NCI-H69 (cell line): ENCODE data around the gene THOC2.
"Not testable (repeated sequence)": the region's sequence is repeated elsewhere in the genome, so short reads cannot be mapped to it uniquely, and the experiment has no call there.

ENCODE experiments used
- DNase-seq: peaks from one replicate; lab custom pipeline; 2025; lab: John Stamatoyannopoulos, UW

THOC2 gene

DNA sequence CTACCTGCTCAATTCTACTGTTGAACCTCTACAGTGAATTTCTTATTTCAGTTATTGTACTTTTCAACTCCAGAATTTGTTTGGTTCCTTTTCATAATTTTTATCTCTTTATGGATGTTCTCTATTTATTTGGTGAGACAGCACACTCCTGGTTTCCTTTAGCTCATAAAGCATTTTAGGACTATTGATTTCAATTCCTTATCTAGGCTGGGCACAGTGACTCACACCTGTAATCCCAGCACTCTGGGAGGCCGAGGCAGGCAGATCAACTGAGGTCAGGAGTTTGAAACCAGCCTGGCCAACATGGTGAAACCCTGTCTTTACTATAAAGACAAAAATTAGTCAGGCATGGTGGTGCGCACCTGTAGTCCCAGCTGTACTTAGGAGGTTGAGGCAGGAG lies 57.7 kb downstream of the THOC2 start:
- DNase-seq: no peak

DNA sequence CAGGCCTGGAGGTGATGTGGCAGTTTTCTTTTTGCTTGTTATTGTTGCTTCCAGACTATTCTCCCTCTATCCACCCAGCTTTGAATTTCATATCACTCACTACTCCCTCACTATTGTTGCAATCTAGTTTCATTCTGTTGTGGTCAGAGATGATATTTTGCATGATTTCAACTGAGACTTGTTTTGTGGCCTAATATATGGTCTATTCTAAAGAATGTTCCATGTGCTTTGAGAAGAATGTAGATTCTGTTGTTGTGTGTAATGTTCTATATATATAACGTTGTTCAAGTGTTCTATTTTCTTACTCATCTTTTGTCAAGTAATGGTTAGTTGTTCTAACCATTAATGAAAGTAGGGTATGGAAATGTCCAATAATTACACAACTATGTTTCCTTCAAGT lies 59.0 kb downstream of the THOC2 start:
- DNase-seq: no peak

DNA sequence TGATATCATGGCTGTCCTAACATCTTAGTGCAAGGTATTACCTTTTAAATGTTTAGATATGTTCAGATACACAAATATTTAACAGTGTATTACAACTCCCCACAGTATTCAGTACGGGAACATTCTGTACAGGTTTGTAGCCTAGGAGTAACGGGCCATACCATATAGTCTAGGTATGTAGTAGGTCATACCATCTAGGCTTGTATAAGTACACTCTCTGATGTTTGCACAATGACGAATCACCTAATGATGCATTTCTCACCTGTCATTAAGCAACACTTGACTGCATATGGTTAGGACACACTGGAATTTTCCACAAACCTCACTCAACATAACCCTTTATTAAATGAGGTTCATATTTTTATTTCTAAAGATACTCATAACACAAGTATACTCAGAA lies 67.7 kb downstream of the THOC2 start:
- DNase-seq: peak; percentile 54

DNA sequence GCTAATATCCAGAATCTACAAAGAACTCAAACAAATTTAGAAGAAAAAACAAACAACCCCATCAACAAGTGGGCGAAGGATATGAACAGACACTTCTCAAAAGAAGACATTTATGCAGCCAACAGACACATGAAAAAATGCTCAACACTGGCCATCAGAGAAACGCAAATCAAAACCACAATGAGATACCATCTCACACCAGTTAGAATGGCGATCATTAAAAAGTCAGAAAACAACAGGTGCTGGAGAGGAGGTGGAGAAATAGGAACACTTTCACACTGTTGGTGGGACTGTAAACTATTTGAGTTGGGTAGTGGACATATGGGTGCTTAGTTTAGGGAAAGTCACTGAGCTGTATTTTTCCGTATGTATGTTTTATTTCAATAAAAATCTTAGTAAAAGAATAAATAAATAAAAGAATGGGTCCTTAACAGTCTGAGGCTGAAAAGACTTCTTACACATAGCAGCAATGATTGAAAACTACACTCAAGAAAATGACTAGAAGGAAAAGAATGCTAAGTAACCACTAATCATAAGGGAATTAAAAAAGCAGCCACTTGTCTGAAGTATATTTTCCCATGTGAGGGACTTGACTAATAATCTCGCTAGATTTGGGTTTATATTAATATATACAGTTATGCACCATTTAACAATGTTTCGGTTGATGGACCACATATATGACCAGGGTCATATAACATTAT lies 68.2 kb downstream of the THOC2 start:
- not testable (repeated sequence) for DNase-seq

DNA sequence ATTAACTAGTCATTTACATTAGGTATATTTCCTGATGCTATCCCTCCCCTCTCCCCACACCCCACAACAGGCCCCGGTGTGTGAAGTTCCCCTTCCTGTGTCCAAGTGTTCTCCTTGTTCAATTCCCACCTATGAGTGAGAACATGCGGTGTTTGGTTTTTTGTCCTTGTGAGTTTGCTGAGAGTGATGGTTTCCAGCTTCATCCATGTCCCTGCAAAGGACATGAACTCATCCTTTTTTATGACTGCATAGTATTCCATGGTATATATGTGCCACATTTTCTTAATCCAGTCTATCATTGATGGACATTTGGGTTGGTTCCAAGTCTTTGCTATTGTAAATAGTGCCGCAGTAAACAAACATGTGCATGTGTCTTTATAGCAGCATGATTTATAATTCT lies 69.1 kb downstream of the THOC2 start:
- not testable (repeated sequence) for DNase-seq

DNA sequence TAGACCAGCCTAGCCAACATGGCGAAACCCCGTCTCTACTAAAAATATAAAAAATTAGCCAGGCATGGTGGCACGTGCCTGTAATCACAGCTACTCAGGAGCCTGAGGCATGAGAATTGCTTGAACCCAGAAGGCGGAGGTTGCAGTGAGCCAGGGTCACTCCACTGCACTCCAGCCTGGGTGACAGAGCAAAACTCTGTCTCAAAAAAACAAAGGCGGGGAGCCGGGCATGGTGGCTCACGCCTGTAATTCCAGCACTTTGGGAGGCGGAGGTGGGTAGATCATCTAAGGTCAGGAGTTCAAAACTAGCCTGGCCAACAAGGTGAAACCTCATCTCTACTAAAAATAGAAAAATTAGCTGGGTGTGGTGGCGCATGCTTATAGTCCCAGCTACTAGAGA lies 76.3 kb downstream of the THOC2 start:
- not testable (repeated sequence) for DNase-seq

DNA sequence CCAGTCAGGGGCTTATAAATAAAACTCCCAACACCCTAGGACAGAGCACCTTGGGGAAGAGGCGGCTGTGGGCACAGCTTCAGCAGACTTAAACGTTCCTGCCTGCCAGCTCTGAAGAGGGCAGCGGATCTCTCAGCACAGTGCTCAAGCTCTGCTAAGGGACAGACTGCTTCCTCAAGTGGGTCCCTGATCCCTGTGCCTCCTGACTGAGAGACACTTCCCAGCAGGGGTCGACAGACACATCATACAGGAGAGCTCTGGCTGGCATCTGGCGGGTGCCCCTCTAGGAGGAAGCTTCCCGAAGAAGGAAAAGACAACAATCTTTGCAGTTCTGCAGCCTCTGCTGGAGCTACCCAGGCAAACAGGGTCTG lies 84.1 kb downstream of the THOC2 start:
- peak; percentile 64 for DNase-seq

DNA sequence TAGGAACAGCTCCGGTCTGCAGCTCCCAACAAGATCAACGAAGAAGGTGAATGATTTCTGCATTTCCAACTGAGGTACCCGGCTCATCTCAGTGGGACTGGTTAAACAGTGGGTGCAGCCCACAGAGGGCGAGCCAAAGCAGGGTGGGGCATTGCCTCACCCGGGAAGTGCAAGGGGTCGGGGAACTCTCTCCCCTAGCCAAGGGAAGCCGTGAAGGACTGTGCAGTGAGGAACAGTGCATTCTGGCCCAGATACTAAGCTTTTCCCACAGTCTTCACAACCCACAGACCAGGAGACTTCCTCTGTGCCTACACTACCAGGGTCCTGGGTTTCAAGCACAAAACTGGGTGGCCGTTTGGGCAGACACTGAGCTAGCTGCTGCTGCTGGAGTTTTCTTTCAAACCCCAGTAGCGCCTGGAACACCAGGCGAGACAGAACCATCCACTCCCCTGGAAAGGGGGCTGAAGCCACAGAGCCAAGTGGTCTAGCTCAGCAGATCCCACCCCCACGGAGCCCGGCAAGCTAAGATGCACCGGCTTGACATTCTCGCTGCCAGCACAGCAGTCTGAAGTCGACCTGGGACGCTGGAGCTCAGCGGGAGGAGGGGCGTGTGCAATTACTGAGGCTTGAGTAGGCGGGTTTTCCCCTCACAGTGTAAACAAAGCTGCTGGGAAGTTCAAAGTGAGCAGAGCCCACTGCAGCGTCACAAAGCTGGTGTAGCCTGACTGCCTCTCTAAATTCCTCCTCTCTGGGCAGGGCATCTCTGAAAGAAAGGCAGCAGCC lies 84.6 kb downstream of the THOC2 start:
- peak; percentile 86 for DNase-seq

DNA sequence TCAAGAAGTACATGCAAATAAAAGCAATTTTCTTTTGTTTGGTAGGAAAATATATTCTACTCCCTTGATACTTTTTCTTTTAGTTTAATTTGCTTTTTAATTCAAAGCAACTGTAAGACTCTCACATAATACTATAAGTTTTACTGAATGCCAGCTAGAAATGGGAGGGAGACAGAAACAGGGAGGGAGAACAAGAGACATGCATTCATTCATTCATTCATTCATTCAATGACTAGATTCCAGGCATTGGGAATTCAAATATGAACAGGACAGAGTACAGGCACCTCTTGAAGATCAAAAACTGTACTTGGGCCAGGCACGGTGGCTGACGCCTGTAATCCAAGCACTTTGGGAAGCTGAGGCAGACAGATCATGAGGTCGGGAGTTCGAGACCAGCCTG lies 85.6 kb downstream of the THOC2 start:
- DNase-seq: no peak

DNA sequence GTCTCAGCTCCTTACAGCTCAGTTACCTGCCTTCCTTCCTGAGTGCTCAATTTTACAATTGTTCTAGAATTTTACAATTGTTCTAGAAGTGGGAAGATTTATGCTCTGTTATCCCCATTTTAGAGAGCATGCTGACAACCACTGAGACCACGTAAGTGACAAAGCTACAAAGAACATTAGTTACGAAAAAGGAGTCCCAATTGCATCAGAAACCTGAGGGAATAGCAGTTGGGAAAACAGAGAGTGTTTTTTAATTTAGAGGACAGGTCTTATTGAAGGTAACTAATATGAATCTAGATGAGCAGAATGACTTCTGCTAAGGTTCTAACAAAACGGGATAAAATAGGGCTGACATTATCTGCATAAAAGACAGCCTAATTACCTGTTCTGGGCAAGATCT lies 103.3 kb downstream of the THOC2 start:
- no peak for DNase-seq

DNA sequence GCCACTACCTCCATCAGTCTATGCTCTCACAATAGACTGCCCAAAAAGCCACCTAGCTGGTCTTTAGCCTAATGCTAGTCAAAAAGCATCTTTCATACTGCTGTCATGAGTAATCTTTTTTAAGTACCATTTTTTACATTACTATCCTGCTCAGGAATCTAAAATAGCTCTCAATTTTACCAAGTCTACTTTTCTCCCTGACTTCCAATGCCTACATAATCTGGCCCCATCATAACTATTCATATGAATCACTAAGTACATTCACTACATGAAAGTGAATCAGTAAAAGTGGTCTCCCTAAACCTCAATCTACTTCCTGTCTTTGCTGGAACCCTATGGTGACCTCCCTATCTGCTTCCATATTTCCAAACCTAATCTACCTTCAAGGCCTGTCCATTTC lies 105.9 kb downstream of the THOC2 start:
- DNase-seq: no peak

DNA sequence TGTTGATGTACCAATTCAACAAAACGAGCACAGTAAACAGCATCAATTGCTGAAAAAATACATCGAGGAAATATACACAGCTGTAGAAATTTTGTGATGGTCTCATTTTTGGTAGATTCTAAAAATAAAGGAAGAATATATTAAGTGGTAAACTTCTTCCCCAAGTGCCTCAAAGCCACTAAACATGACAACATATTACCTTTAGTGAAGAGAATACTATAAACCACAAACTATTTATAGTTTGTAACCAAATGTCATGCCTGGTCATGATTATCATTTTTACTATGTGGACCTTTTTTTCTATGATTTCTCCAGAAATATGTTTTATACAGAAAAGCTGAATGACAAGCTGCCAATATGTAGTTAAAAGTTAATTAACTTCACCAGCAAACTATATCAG lies 106.9 kb downstream of the THOC2 start:
- no peak for DNase-seq

DNA sequence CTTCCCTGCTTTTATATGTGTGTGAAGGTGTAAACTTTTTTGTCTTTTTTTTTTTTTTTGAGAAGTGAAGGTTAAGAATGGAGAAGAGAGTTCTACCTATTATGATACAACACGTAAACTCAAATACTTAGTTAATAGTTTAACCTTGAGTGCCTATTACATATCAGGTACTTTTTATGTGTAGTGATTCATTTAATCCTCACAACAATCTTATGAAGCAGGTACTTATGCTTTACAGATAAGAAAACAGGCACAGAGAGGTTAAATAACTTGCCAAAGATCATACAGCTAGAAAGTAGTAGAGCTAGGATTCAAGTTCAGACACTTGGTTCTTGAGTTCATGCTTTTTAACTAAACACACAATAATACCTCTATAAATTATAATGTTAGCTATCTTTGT lies 107.4 kb downstream of the THOC2 start:
- no peak for DNase-seq

DNA sequence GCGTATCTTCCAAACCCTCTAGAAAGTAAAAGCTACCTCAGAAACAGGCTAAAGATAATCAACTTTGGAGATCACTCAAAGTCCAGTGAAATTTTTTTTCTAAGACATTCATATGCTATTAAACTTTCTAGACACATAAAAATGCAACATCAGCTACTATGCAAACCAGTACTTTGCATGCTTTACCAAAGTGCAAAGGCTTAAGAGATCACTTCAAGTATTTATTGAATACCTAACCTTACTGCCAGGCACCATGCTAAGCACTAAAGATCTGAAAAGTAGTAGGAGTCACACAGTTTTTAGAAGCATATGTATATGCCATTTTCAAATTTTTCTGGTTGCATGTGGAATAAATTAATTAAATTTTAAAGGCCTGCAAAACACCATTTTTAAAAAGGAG lies 115.8 kb downstream of the THOC2 start:
- no peak for DNase-seq

DNA sequence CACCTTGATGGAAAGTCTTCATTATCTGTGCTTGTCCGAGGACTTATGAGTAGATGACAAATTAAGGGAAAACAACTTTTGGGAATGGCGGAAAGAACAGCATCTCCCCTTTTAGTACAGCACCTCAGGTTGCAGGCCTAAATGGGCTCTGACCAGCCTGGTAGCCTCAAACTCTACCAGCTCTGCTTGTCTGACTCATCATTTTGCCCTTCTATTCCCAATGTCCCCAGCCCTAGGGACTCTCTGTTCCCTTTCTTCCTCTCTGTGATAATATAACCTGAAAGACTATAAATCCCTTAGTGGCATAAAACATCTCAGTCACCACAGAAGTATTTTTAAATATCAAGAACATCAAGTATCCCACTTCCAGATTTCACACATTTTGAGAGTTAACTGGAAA lies 121.9 kb downstream of the THOC2 start:
- DNase-seq: no peak

DNA sequence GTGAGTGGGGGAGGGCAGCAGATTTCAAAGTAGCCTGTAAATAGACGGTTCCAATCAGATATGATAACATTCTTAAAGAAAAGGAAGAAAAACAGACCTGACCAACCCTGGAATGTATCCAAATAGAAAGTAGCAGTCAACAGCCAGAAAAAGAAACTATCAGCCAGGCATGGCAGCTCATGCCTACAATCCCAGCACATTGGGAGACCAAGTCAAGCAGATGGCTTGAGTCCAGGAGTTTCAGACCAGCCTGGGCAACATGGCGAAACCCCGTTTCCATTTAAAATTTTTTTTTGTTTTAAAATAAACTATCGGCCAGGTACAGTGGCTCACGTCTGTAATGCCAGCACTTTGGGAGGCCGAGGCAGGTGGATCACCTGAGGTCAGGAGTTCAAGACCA lies 125.0 kb downstream of the THOC2 start:
- no peak for DNase-seq

DNA sequence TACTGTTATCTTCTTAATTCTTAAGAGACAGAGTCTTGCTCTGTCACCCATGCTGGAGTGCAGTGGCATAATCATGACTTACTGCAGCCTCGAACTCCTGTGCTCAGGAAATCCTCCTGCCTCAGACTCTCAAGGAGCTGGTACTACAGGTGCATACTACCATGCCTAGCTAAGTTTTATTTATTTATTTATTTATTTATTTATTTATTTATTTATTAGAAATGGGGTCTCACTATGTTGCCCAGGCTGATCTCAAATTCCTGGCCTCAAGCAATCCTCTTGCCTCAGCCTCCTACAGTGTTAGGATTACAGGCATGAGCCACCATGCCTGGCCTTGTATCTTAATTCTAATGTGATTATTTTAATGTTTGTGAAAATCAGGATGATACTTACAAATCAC lies 125.6 kb downstream of the THOC2 start:
- DNase-seq: no peak

DNA sequence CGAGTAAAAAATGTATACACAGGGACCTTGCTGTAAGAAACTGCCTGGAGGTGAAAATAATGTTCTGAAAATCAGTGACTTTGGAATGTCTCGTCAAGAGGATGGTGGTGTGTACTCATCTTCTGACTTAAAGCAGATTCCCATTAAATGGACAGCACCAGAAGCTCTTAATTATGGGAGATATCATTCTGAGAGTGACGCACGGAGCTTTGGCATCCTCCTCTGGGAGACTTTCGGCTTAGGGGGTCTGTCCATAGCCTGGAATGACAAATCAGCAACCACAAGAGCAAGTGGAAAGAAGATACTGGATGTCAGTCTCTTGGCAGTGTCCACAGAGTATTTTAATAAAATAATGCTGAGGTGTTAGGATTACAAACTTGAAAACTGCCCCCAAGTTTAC lies 129.4 kb downstream of the THOC2 start:
- DNase-seq: no peak

DNA sequence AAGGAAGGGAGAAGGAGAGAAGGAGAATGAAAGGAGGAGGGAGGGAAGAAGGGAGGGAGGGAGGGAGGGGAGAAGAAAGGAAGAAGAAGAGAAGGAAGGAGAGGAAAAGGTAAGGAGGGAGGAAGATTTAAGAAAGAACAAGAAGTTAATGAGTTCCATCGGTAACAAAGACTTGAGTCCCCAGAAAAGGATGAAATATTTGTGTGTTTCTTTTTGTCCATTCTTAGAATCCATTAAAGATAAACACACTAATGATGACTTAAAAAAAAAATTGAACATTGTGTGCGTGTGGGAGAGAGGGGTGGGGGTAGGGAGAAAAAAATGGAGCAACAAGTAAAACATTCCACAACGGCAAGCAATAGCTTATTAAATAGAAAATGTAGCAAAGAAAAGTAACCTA lies 131.4 kb downstream of the THOC2 start:
- DNase-seq: no peak

DNA sequence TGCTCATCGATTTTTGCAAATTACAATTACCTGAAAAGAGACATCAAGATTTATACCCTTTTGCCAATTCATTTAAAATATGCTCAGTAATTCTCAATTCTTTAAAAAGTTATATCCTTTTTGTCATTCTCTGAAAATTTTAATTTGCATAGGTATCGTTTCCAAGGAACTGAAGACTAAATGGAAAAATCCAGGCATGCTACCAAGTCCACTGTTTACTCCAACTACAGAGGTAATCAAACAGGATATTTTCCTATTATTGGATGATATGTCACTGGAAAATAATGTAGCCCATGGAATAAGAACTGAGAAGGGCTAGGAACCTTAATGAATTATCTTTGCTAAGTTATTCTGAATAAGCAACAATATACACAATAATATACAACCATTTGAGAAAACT lies 132.7 kb downstream of the THOC2 start:
- no peak for DNase-seq

DNA sequence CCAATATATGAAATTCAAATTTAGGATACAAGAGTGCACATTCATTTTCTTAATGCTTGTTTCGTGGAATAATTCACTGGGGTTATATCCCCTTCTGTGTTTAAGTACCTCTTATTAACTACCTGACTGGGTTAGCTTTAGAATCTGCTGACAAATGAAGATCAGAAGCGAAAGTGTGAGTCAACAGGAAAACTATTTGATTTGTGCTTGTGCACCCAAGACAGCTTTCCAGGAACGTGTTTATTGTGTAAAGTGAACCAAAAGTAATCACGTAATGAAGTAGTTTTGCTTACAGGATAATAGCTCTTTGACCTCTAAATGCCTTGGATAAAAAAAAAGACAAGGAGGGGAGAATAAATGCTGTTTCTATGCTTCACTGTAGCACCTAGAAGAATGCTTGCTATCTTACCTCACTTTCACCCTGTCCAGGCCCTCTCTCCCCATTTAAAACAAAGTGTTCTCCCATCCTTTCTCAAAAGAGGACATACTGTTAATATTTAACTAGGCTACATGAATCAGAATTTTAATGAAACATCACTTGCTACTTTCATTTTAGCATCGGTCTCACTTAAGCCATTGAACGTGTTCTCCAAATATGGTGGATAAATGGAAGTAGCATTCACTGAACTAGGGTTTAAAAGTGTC lies 141.9 kb downstream of the THOC2 start:
- no peak for DNase-seq

DNA sequence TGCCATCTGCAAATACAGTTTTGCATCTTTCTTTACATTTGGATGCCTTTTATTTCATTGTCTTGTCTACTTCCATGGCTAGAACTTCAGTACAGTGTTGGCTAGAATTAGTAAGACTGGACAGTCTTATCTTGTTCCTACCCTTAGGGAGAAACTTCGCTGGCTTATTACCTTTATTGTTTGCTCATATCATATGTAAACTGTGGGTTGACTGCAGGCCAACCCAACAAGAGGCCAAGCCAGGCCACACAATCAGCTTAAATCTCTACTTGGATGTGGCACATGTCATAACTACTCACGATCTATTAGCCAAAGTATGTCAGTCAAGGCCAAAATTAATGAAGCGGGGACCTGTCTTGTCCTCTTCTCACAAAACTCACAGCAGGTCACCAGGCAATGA lies 144.1 kb downstream of the THOC2 start:
- no peak for DNase-seq

DNA sequence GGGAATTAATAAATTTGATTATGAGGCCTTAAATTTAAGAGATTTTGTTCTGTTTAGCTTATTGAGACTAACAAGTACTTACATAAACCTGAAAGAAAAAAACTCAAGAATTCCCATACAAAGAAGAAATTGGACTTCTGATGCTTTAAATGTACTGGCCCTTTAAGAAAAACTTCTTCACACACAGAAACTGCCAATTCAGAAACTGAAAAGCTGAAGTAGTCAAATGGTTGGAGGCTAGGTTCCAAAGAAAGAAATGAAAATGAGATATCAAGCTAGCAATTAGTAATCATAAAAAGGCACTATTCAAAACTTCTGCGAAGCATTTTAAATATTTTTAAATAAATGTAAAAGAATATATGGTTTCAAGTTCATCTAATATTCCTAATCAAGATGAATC lies 151.3 kb downstream of the THOC2 start:
- DNase-seq: no peak
